HUES6 (cell line): ENCODE measurements around the gene PTPN13.

ENCODE experiments used
- H3K27ac ChIP-seq: 2 replicates; pipeline ENCODE4 v1.7.0; 2013; ENCODE audit warnings: low read depth, mild to moderate bottlenecking, low read length, inconsistent platforms
- H3K27me3 ChIP-seq: 2 replicates; pipeline ENCODE4 v1.6.1; 2013; ENCODE audit warnings: low read length; ENCODE audit not compliant: control insufficient read depth, insufficient read depth
- H3K36me3 ChIP-seq: 2 replicates; pipeline ENCODE4 v1.6.1; 2013; ENCODE audit warnings: low read length; ENCODE audit not compliant: control insufficient read depth, insufficient read depth
- H3K4me1 ChIP-seq: 2 replicates; pipeline ENCODE4 v1.6.1; 2013; ENCODE audit warnings: low read length; ENCODE audit not compliant: control insufficient read depth, insufficient read depth
- H3K4me3 ChIP-seq: 2 replicates; pipeline ENCODE4 v1.5.1; 2013; ENCODE audit warnings: low read depth, low read length
- H3K9ac ChIP-seq: one replicate; pipeline ENCODE4 v1.6.1; 2013; ENCODE audit warnings: mild to moderate bottlenecking, low read length
- H3K9me3 ChIP-seq: 2 replicates; pipeline ENCODE4 v1.6.1; 2013; ENCODE audit warnings: low read depth, low read length; ENCODE audit not compliant: control insufficient read depth, insufficient read depth

PTPN13 gene

GRCh38 chr4:86837691-86838503 lies 243.8 kb downstream of the PTPN13 start:
- no peaks in the 10 kb centered on the region for H3K4me1 ChIP-seq
- H3K9ac ChIP-seq: no peak overlapping the region
- no peak overlapping the region for H3K27ac ChIP-seq
- no peak overlapping the region for H3K4me3 ChIP-seq
- no peaks in the 10 kb centered on the region for H3K27me3 ChIP-seq
- H3K9me3 ChIP-seq: no peaks in the 10 kb centered on the region
- H3K36me3 ChIP-seq: no peaks in the 10 kb centered on the region

GRCh38 chr4:86840858-86841257 lies 246.7 kb downstream of the PTPN13 start:
- Histone ChIP-seq H3K27ac (no peak overlapping the region), H3K9ac (no peak overlapping the region), H3K36me3 (no peaks in the 10 kb centered on the region), H3K27me3 (no peaks in the 10 kb centered on the region), H3K9me3 (no peaks in the 10 kb centered on the region), H3K4me3 (no peak overlapping the region), H3K4me1 (no peaks in the 10 kb centered on the region)

- H3K27ac ChIP-seq: no peak overlapping the region
- H3K4me3 ChIP-seq: no peak overlapping the region
- no peaks in the 10 kb centered on the region for H3K4me1 ChIP-seq
- no peak overlapping the region for H3K9ac ChIP-seq
- H3K9me3 ChIP-seq: no peaks in the 10 kb centered on the region
- no peaks in the 10 kb centered on the region for H3K36me3 ChIP-seq
- H3K27me3 ChIP-seq: no peaks in the 10 kb centered on the region
Measured at GRCh38 chr4:86841309-86841708, 247.2 kb downstream of the PTPN13 start.

- no peak overlapping the region for H3K9ac ChIP-seq
- peaks cover 4% of the 10 kb centered on the region; the same call in 1 of the 2 replicates for H3K4me1 ChIP-seq
- no peaks in the 10 kb centered on the region for H3K9me3 ChIP-seq
- H3K27ac ChIP-seq: no peak overlapping the region
- H3K36me3 ChIP-seq: no peaks in the 10 kb centered on the region
- no peaks in the 10 kb centered on the region for H3K27me3 ChIP-seq
- no peak overlapping the region for H3K4me3 ChIP-seq
Measured at GRCh38 chr4:86845593-86845992, 251.5 kb downstream of the PTPN13 start.

- no peaks in the 10 kb centered on the region for H3K36me3 ChIP-seq
- no peaks in the 10 kb centered on the region for H3K27me3 ChIP-seq
- no peaks in the 10 kb centered on the region for H3K9me3 ChIP-seq
- peaks cover 4% of the 10 kb centered on the region; the same call in 1 of the 2 replicates for H3K4me1 ChIP-seq
- no peak overlapping the region for H3K4me3 ChIP-seq
- H3K27ac ChIP-seq: no peak overlapping the region
- H3K9ac ChIP-seq: no peak overlapping the region
Measured at GRCh38 chr4:86846921-86847320, 252.8 kb downstream of the PTPN13 start.

GRCh38 chr4:86847571-86847970 lies 253.5 kb downstream of the PTPN13 start:
- Histone ChIP-seq H3K36me3 (no peaks in the 10 kb centered on the region), H3K27ac (no peak overlapping the region), H3K9me3 (no peaks in the 10 kb centered on the region), H3K4me3 (no peak overlapping the region), H3K4me1 (peaks cover 4% of the 10 kb centered on the region; the same call in 1 of the 2 replicates), H3K9ac (no peak overlapping the region), H3K27me3 (no peaks in the 10 kb centered on the region)

- no peaks in the 10 kb centered on the region for H3K36me3 ChIP-seq
- H3K4me3 ChIP-seq: no peak overlapping the region
- H3K4me1 ChIP-seq: peaks cover 4% of the 10 kb centered on the region; the same call in 1 of the 2 replicates
- no peaks in the 10 kb centered on the region for H3K27me3 ChIP-seq
- no peak overlapping the region for H3K27ac ChIP-seq
- H3K9ac ChIP-seq: no peak overlapping the region
- no peaks in the 10 kb centered on the region for H3K9me3 ChIP-seq
Measured at GRCh38 chr4:86848136-86848535, 254.0 kb downstream of the PTPN13 start.

- H3K9me3 ChIP-seq: no peaks in the 10 kb centered on the region
- peaks cover 4% of the 10 kb centered on the region; the same call in 1 of the 2 replicates for H3K4me1 ChIP-seq
- no peak within 1 kb of the TSS for H3K27ac ChIP-seq
- no peaks in the 10 kb centered on the region for H3K36me3 ChIP-seq
- no peak within 1 kb of the TSS for H3K4me3 ChIP-seq
- no peaks in the 10 kb centered on the region for H3K27me3 ChIP-seq
- no peak within 1 kb of the TSS for H3K9ac ChIP-seq
Measured at GRCh38 chr4:86848732-86849619, 254.9 kb downstream of the PTPN13 start, which contains the start of gene SLC10A6. Gene SLC10A6 (minus strand): TSS chr4:86849384. CDS start chr4:86849115, 269 bp downstream.

GRCh38 chr4:86853209-86853608 lies 259.1 kb downstream of the PTPN13 start:
- H3K4me1 ChIP-seq: peaks cover 9% of the 10 kb centered on the region
- H3K9me3 ChIP-seq: no peaks in the 10 kb centered on the region
- peaks cover 26% of the 10 kb centered on the region for H3K27me3 ChIP-seq
- no peaks in the 10 kb centered on the region for H3K36me3 ChIP-seq
- no peak overlapping the region for H3K27ac ChIP-seq
- no peak overlapping the region for H3K4me3 ChIP-seq
- no peak overlapping the region for H3K9ac ChIP-seq

GRCh38 chr4:86855572-86855971 lies 261.5 kb downstream of the PTPN13 start:
- H3K9me3 ChIP-seq: no peaks in the 10 kb centered on the region
- H3K9ac ChIP-seq: no peak overlapping the region
- peaks cover 11% of the 10 kb centered on the region for H3K4me1 ChIP-seq
- no peaks in the 10 kb centered on the region for H3K36me3 ChIP-seq
- no peak overlapping the region for H3K27ac ChIP-seq
- H3K4me3 ChIP-seq: no peak overlapping the region
- peaks cover 39% of the 10 kb centered on the region for H3K27me3 ChIP-seq

- H3K36me3 ChIP-seq: no peaks in the 10 kb centered on the region
- no peak overlapping the region for H3K27ac ChIP-seq
Measured at GRCh38 chr4:86856896-86857295, 262.8 kb downstream of the PTPN13 start.

More at GRCh38 chr4:86856896-86857295, 262.8 kb downstream of the PTPN13 start:
- Histone ChIP-seq H3K27me3 (peaks cover 42% of the 10 kb centered on the region), H3K4me3 (no peak overlapping the region), H3K4me1 (peaks cover 11% of the 10 kb centered on the region), H3K9ac (no peak overlapping the region), H3K9me3 (no peaks in the 10 kb centered on the region)
